ENCODE results near the gene FLACC1. TPM values are rescaled to one million over a fixed set of nuclear protein-coding genes. Genes with fewer than 3 reads are reported as not detected.

FLACC1 gene
- total RNA-seq, 2 donors from 2014 or later: 4.9 to 5.7 TPM

Other genes with a start within 250 kb of the FLACC1 start
- gene CFLAR, start 241.2 kb downstream of the FLACC1 start, total RNA-seq: 100 to 1,000 TPM; 195 to 255 TPM
- gene CASP10, start 174.2 kb downstream of the FLACC1 start, total RNA-seq: 1 to 10 TPM; 7.1 to 9.9 TPM
- 1 to 10 TPM; 5.4 to 7.4 TPM for gene CASP8, start 96.8 kb downstream of the FLACC1 start, total RNA-seq
- gene TRAK2, start 94.1 kb upstream of the FLACC1 start, total RNA-seq: 100 to 1,000 TPM; 104 to 125 TPM
- 10 to 100 TPM; 32.5 to 51.5 TPM for gene STRADB, start 94.4 kb upstream of the FLACC1 start, total RNA-seq

Measured in left cardiac atrium (tissue), 2 donors.